OCI-LY7 (cell line): ENCODE data around the gene UBA1. TPM values are rescaled to one million over a fixed set of nuclear protein-coding genes. Genes with fewer than 3 reads are reported as not detected.

Source experiments
- BruUV-seq: library from RNA; stranded (reverse); fragments of 400-500 nt; replicated peaks from 2 replicates; lab custom pipeline; 2021; lab: Mats Ljungman, UMichigan
- CTCF ChIA-PET: fragments of 300-600 bp; sonication (Branson Sonifier 250); formaldehyde crosslinking; loops from one replicate; lab custom pipeline; 2022; ENCODE audit warnings: antibody characterized with exemption; ENCODE audit not compliant: unreplicated experiment; lab: Charles Lee
- POLR2A ChIA-PET: fragments of 300-600 bp; sonication (Branson Sonifier 250); formaldehyde crosslinking; loops from one replicate; lab custom pipeline; 2022; ENCODE audit warnings: antibody characterized with exemption; lab: Charles Lee
- DNase-seq: peaks from one replicate; pipeline ENCODE4 v3.0.0-alpha.2; 2015; ENCODE audit warnings: low spot score
- H2AFZ ChIP-seq: fragments of 200-600 bp; sonication (generic), shearing (Covaris generic); 2 replicates; pipeline ENCODE4 v1.6.1; 2014; ENCODE audit warnings: mild to moderate bottlenecking, antibody characterized with exemption, low read length, moderate library complexity
- H3K27ac ChIP-seq: fragments of 200-600 bp; sonication (generic); 2 replicates; pipeline ENCODE4 v1.5.1; 2014; ENCODE audit warnings: mixed run types, low read depth, mild to moderate bottlenecking, moderate library complexity, low read length, inconsistent platforms; ENCODE audit not compliant: poor library complexity, severe bottlenecking
- H3K36me3 ChIP-seq: fragments of 200-600 bp; sonication (generic); 2 replicates; pipeline ENCODE4 v1.6.1; 2014; ENCODE audit warnings: mild to moderate bottlenecking, antibody characterized with exemption, low read length, moderate library complexity, mixed read lengths; ENCODE audit not compliant: insufficient read depth
- H3K4me1 ChIP-seq: fragments of 200-600 bp; sonication (generic); 2 replicates; pipeline ENCODE4 v1.5.1; 2014; ENCODE audit warnings: mild to moderate bottlenecking, low read length; ENCODE audit not compliant: insufficient read depth, poor library complexity, severe bottlenecking
- H3K4me2 ChIP-seq: fragments of 200-600 bp; sonication (generic); 2 replicates; pipeline ENCODE4 v1.6.1; 2014; ENCODE audit warnings: mild to moderate bottlenecking, low read length
- H3K4me3 ChIP-seq: fragments of 200-600 bp; sonication (generic); 2 replicates; pipeline ENCODE4 v1.5.1; 2014; ENCODE audit warnings: mild to moderate bottlenecking, low read depth, low read length; ENCODE audit not compliant: poor library complexity, severe bottlenecking
- H3K79me2 ChIP-seq: fragments of 200-600 bp; sonication (generic); 2 replicates; pipeline ENCODE4 v1.6.1; 2016; ENCODE audit warnings: low read depth, mild to moderate bottlenecking, low read length, moderate library complexity, mixed read lengths; ENCODE audit not compliant: insufficient read depth
- H3K9me2 ChIP-seq: fragments of 200-600 bp; sonication (generic); 2 replicates; pipeline ENCODE4 v1.6.1; 2016; ENCODE audit warnings: mild to moderate bottlenecking, low read length, mixed read lengths; ENCODE audit not compliant: insufficient read depth
- H3K9me3 ChIP-seq: fragments of 200-600 bp; sonication (generic); 2 replicates; pipeline ENCODE4 v1.6.1; 2014; ENCODE audit warnings: mild to moderate bottlenecking, mixed run types, low read length, mixed read lengths
- H4K20me1 ChIP-seq: fragments of 200-600 bp; sonication (generic); 2 replicates; pipeline ENCODE4 v1.6.1; 2014; ENCODE audit warnings: mild to moderate bottlenecking, antibody characterized with exemption, low read length, moderate library complexity, mixed read lengths; ENCODE audit not compliant: insufficient read depth
- CTCF ChIP-seq: fragments of 200-600 bp; sonication (generic); conservative IDR thresholded peaks from 2 replicates; pipeline ENCODE4 v1.5.1; 2014; ENCODE audit warnings: mild to moderate bottlenecking, antibody characterized with exemption, low read length, moderate library complexity, mixed read lengths
- EZH2phosphoT487 ChIP-seq: fragments of 200-600 bp; sonication (generic); IDR thresholded peaks from 2 replicates; pipeline ENCODE4 v1.6.1; 2018; ENCODE audit warnings: low read depth, borderline replicate concordance, mild to moderate bottlenecking, mixed run types, antibody characterized with exemption, low read length, moderate library complexity, mixed read lengths
- intact Hi-C: fragments of 100-400 bp; cut with micrococcal nuclease; formaldehyde crosslinking; loops from one replicate; pipeline ENCODE4 v1.10.0; 2022; ENCODE audit not compliant: unreplicated experiment
- total RNA-seq, 2 experiments: library from RNA; depleted of rRNA in 1 of 2; stranded (reverse); fragments of >200 nt in 1 of 2; shearing (Covaris generic) in 1 of 2; gene quantifications; 2 replicates each; pipeline ENCODE4 v1.2.3, GENCODE V29; 2014 to 2022

UBA1 gene
- total RNA-seq, 2 experiments from 2014 or later = 169 to 294 TPM

- Histone ChIP-seq H3K4me2 (no peak overlapping the region), H3K9me2 (no peaks in the 10 kb centered on the region), H3K27ac (no peak overlapping the region), H3K9me3 (no peaks in the 10 kb centered on the region), H3K4me1 (peaks cover 14% of the 10 kb centered on the region), H2AFZ (no peak overlapping the region), H3K79me2 (peaks cover 81% of the 10 kb centered on the region), H3K36me3 (peaks cover 50% of the 10 kb centered on the region), H3K4me3 (no peak overlapping the region), H4K20me1 (peaks cover 10% of the 10 kb centered on the region; the same call in 1 of the 2 replicates)
- intact Hi-C loops = no loop called here
- TF ChIP-seq EZH2phosphoT487 = no peak
- no peak for TF ChIP-seq CTCF
- BruUV-seq = no TSS peak
- ChIA-PET POLR2A (no interaction called here), CTCF (no interaction called here)
- DNase-seq = no peak
Observed at GRCh38 chrX:47148946-47149345, 44.7 kb upstream of the UBA1 start.

GRCh38 chrX:47151435-47151834 is 42.2 kb upstream of the UBA1 start:
- DNase-seq = no peak
- POLR2A ChIA-PET = interaction anchor here (1.0 kb wide), 1 partner anchor 11 kb away, joined by 3 read pairs; no protein-coding TSS in a partner anchor
- Histone ChIP-seq H3K4me3 (no peak overlapping the region), H3K27ac (no peak overlapping the region), H3K4me1 (peaks cover 14% of the 10 kb centered on the region), H2AFZ (no peak overlapping the region), H4K20me1 (peaks cover 3% of the 10 kb centered on the region; the same call in 1 of the 2 replicates), H3K36me3 (peaks cover 71% of the 10 kb centered on the region), H3K79me2 (peaks cover 83% of the 10 kb centered on the region), H3K4me2 (no peak overlapping the region), H3K9me3 (no peaks in the 10 kb centered on the region), H3K9me2 (no peaks in the 10 kb centered on the region)
- TF ChIP-seq EZH2phosphoT487 (no peak), CTCF (no peak)
- TSS peak; percentile 44 for BruUV-seq
- CTCF ChIA-PET = no interaction called here
- intact Hi-C loops = no loop called here

- Histone ChIP-seq H3K4me1 (no peaks in the 10 kb centered on the region), H3K9me3 (no peaks in the 10 kb centered on the region), H3K36me3 (peaks cover 70% of the 10 kb centered on the region), H3K79me2 (peaks cover 60% of the 10 kb centered on the region), H3K27ac (no peak overlapping the region), H3K4me2 (no peak overlapping the region), H3K9me2 (no peaks in the 10 kb centered on the region), H4K20me1 (no peaks in the 10 kb centered on the region), H2AFZ (no peak overlapping the region), H3K4me3 (no peak overlapping the region)
- intact Hi-C loops = no loop called here
- BruUV-seq = no TSS peak
- no peak for TF ChIP-seq CTCF
- no peak for TF ChIP-seq EZH2phosphoT487
- POLR2A ChIA-PET = interaction anchor here (2.0 kb wide), 1 partner anchor 12 kb away, joined by 5 read pairs; the partner anchor contains the start of genes NDUFB11 and RBM10
- no peak for DNase-seq
- CTCF ChIA-PET = no interaction called here
Observed at GRCh38 chrX:47156611-47157520, 36.8 kb upstream of the UBA1 start.
